Left hindlimb (tissue), 1 donor: ENCODE results near the gene SLC6A4.

Experiments
- DNase-seq: peaks from one replicate; pipeline ENCODE4 v3.0.0-alpha.2; 2018

SLC6A4 gene

GRCh38 chr17:30235386-30236296 lies at the start of gene SLC6A4:
SLC6A4 (minus strand) TSS chr17:30235697; CDS start chr17:30221958, 13,739 bp downstream.
- no peak for DNase-seq

GRCh38 chr17:30279156-30279555 lies 43.7 kb upstream of the SLC6A4 start:
- no peak for DNase-seq

- DNase-seq: no peak
Measured at GRCh38 chr17:30278032-30278431, 42.5 kb upstream of the SLC6A4 start.

- no peak for DNase-seq
Measured at GRCh38 chr17:30275911-30276310, 40.4 kb upstream of the SLC6A4 start.

GRCh38 chr17:30274887-30275286 lies 39.4 kb upstream of the SLC6A4 start:
- DNase-seq: no peak

GRCh38 chr17:30273373-30273772 lies 37.9 kb upstream of the SLC6A4 start:
- DNase-seq: no peak

- no peak for DNase-seq
Measured at GRCh38 chr17:30271102-30271501, 35.6 kb upstream of the SLC6A4 start.

- DNase-seq: no peak
Measured at GRCh38 chr17:30267625-30268024, 32.1 kb upstream of the SLC6A4 start.

- DNase-seq: no peak
Measured at GRCh38 chr17:30263552-30264333, 28.2 kb upstream of the SLC6A4 start.

GRCh38 chr17:30256756-30257506 lies 21.4 kb upstream of the SLC6A4 start:
- no peak for DNase-seq

GRCh38 chr17:30254150-30254549 lies 18.7 kb upstream of the SLC6A4 start:
- no peak for DNase-seq

- no peak for DNase-seq
Measured at GRCh38 chr17:30253312-30253711, 17.8 kb upstream of the SLC6A4 start.

- no peak for DNase-seq
Measured at GRCh38 chr17:30251931-30252330, 16.4 kb upstream of the SLC6A4 start.

- DNase-seq: no peak
Measured at GRCh38 chr17:30249460-30249859, 14.0 kb upstream of the SLC6A4 start.

- no peak for DNase-seq
Measured at GRCh38 chr17:30248786-30249185, 13.3 kb upstream of the SLC6A4 start.

- DNase-seq: no peak
Measured at GRCh38 chr17:30246460-30246859, 11.0 kb upstream of the SLC6A4 start.

- DNase-seq: no peak
Measured at GRCh38 chr17:30244853-30245385, 9.4 kb upstream of the SLC6A4 start.

GRCh38 chr17:30243568-30243967 lies 8.1 kb upstream of the SLC6A4 start:
- DNase-seq: no peak

- no peak for DNase-seq
Measured at GRCh38 chr17:30243002-30243401, 7.5 kb upstream of the SLC6A4 start.

GRCh38 chr17:30241051-30241450 lies 5.6 kb upstream of the SLC6A4 start:
- DNase-seq: no peak

GRCh38 chr17:30240177-30240576 lies 4.7 kb upstream of the SLC6A4 start:
- no peak for DNase-seq

- no peak for DNase-seq
Measured at GRCh38 chr17:30239089-30239462, 3.6 kb upstream of the SLC6A4 start.
